Measurements from ENCODE around the gene TCTN3.
"Not testable (repeated sequence)": the region's sequence is repeated elsewhere in the genome, so short reads cannot be mapped to it uniquely, and the experiment has no call there.

Gene TCTN3

DNA sequence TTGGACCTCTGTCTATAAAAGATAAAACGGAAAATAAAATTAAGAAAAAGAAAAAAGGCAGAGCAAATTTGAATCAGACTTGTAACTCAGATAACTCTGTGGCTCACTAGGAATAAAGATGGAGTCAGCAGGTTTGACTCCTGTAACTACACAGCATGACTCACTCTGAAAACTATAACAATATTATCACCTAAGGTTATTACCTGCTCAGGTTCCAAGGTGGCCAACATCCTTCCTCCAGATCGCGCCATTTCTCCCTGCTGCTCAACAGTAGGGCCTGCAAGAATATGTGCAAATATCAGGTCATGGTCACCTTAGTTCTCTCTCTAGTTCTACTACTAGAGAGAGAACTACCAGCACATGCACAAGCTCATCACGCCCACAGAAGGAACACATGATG, 67.2 kb downstream of the TCTN3 start:
- no peak for DNase-seq (ENCODE audit: low read depth in 3 of 3)

GRCh38 chr10:95620415-95620814, 73.3 kb downstream of the TCTN3 start:
- not testable (repeated sequence) for DNase-seq (ENCODE audit: low read depth in 3 of 3)

- no peak for DNase-seq (ENCODE audit: low read depth in 3 of 3)
Observed at GRCh38 chr10:95618101-95618500, 75.6 kb downstream of the TCTN3 start.

DNA sequence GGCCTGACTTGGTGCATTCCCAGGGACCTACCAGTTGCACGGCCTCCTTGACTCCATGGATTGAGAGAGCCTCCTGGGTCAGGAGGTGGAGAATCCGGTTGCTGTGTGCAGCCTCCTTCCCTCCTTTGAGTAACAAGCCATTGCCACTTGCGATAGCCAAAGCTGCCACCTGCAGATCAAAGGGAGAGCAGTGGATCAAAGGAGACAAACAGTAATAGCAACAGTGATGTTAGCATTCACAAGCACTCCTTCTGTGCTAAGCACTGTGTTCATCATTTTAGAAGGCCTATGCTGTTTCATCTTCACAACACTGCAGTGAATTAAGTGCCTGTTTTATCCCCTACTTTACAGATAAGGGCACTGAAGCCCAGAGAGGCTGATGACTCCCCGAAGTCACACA, 77.3 kb downstream of the TCTN3 start:
- no peak for DNase-seq (ENCODE audit: low read depth in 3 of 3)

Data from stimulated activated CD4-positive, alpha-beta T cell treated with anti-CD3 and anti-CD28 coated beads, TNF-alpha, amount 100 ng/mL, for 4 hours (primary cell).